Liver (tissue), 9 donors: ENCODE data around the gene CYTL1. TPM values are rescaled to one million over a fixed set of nuclear protein-coding genes. Genes with fewer than 3 reads are reported as not detected.

Source experiments
- DNase-seq: peaks from one replicate; pipeline ENCODE4 v3.0.0-alpha.2; 2017; ENCODE audit warnings: low spot score
- H3K27ac ChIP-seq, 2 donors: one replicate each; pipeline ENCODE4 v1.7.0; 2013; ENCODE audit warnings: inconsistent platforms in 2 of 2, low read length in 2 of 2, control low read depth in 1 of 2, low read depth in 1 of 2, mild to moderate bottlenecking in 1 of 2
- H3K27me3 ChIP-seq, 4 donors: one replicate each; pipeline versions ENCODE4 v1.6.1 to v1.7.0; 2013; ENCODE audit warnings: low read length in 3 of 4, inconsistent platforms in 1 of 4, mild to moderate bottlenecking in 1 of 4, moderate library complexity in 1 of 4; ENCODE audit not compliant: control insufficient read depth in 4 of 4, insufficient read depth in 4 of 4
- H3K36me3 ChIP-seq, 4 donors: one replicate each; pipeline versions ENCODE4 v1.6.1 to v1.7.0; 2013; ENCODE audit warnings: low read length in 3 of 4, mild to moderate bottlenecking in 3 of 4, low read depth in 1 of 4, moderate library complexity in 1 of 4; ENCODE audit not compliant: control insufficient read depth in 4 of 4, insufficient read depth in 3 of 4
- H3K4me1 ChIP-seq, 4 donors: one replicate each; pipeline versions ENCODE4 v1.6.1 to v1.7.0; 2013; ENCODE audit warnings: low read length in 3 of 4, mild to moderate bottlenecking in 3 of 4, moderate library complexity in 1 of 4; ENCODE audit not compliant: control insufficient read depth in 4 of 4, insufficient read depth in 4 of 4
- H3K4me3 ChIP-seq, 3 donors: one replicate each; pipeline versions ENCODE4 v1.6.1 to v1.7.0; 2013; ENCODE audit warnings: low read length in 3 of 3, control low read depth in 1 of 3, low read depth in 1 of 3, mild to moderate bottlenecking in 1 of 3
- H3K9ac ChIP-seq, 2 donors: one replicate each; pipeline ENCODE4 v1.7.0; 2013; ENCODE audit warnings: low read length in 2 of 2, mild to moderate bottlenecking in 2 of 2, moderate library complexity in 2 of 2, control low read depth in 1 of 2, low read depth in 1 of 2
- H3K9me3 ChIP-seq, 4 donors: one replicate each; pipeline versions ENCODE4 v1.6.1 to v1.7.0; 2013; ENCODE audit warnings: low read length in 3 of 4; ENCODE audit not compliant: control insufficient read depth in 4 of 4
- ATF3 ChIP-seq: IDR thresholded peaks from 2 replicates; pipeline ENCODE4 v1.6.1; 2016; ENCODE audit warnings: antibody characterized with exemption
- FOXA1 ChIP-seq: IDR thresholded peaks from 2 replicates; pipeline ENCODE4 v1.6.1; 2016; ENCODE audit warnings: antibody characterized with exemption
- FOXA2 ChIP-seq: IDR thresholded peaks from 2 replicates; pipeline ENCODE4 v1.6.1; 2016; ENCODE audit warnings: antibody characterized with exemption
- GABPA ChIP-seq, 2 donors: IDR thresholded peaks in 1 of 2; conservative IDR thresholded peaks in 1 of 2; 2 replicates each; pipeline ENCODE4 v1.6.1; 2016; ENCODE audit warnings: antibody characterized with exemption in 2 of 2, mild to moderate bottlenecking in 1 of 2, moderate library complexity in 1 of 2
- HNF4A ChIP-seq, 2 donors: conservative IDR thresholded peaks; 2 replicates each; pipeline ENCODE4 v1.6.1; 2016; ENCODE audit warnings: antibody characterized with exemption in 2 of 2, mild to moderate bottlenecking in 2 of 2
- HNF4G ChIP-seq: IDR thresholded peaks from 2 replicates; pipeline ENCODE4 v1.6.1; 2016; ENCODE audit warnings: antibody characterized with exemption
- JUND ChIP-seq, 2 donors: IDR thresholded peaks; 2 replicates each; pipeline ENCODE4 v1.6.1; 2016; ENCODE audit warnings: antibody characterized with exemption in 2 of 2
- MAX ChIP-seq: IDR thresholded peaks from 2 replicates; pipeline ENCODE4 v1.6.1; 2016; ENCODE audit warnings: antibody characterized with exemption
- NR2F2 ChIP-seq: IDR thresholded peaks from 2 replicates; pipeline ENCODE4 v1.6.1; 2016; ENCODE audit warnings: antibody characterized with exemption
- RAD21 ChIP-seq, 2 donors: IDR thresholded peaks; 2 replicates each; pipeline ENCODE4 v1.6.1; 2016; ENCODE audit warnings: antibody characterized with exemption in 2 of 2, mild to moderate bottlenecking in 2 of 2
- REST ChIP-seq: IDR thresholded peaks from 2 replicates; pipeline ENCODE4 v1.6.1; 2016; ENCODE audit warnings: antibody characterized with exemption, mild to moderate bottlenecking
- SP1 ChIP-seq: IDR thresholded peaks from 2 replicates; pipeline ENCODE4 v1.6.1; 2018; ENCODE audit warnings: antibody characterized with exemption, mild to moderate bottlenecking
- TAF1 ChIP-seq: conservative IDR thresholded peaks from 2 replicates; pipeline ENCODE4 v1.6.1; 2016; ENCODE audit warnings: antibody characterized with exemption, mild to moderate bottlenecking
- YY1 ChIP-seq: IDR thresholded peaks from 2 replicates; pipeline ENCODE4 v1.6.1; 2016; ENCODE audit warnings: antibody characterized with exemption, mild to moderate bottlenecking
- ZBTB33 ChIP-seq: IDR thresholded peaks from 2 replicates; pipeline ENCODE4 v1.6.1; 2016; ENCODE audit warnings: antibody characterized with exemption
- WGBS: extraction: QIAGEN DNeasy Blood & Tissue Kit; methylation state at CpG from one replicate; pipeline ENCODE4 v1.1.7; 2013; 5-methylcytosine and 5-hydroxymethylcytosine counted together
- polyA plus RNA-seq, 2 donors: library from polyadenylated mRNA; stranded (reverse) in 1 of 2; unstranded in 1 of 2; fragments of 200-250 nt in 1 of 2; fragments of >200 nt in 1 of 2; fragmentation: Nextera tagmentation in 1 of 2; extraction: Ambion mirVana in 1 of 2; gene quantifications; one replicate each; pipeline versions ENCODE4 v1.2.1 to v1.2.3, GENCODE V29; 2013 to 2015
- total RNA-seq, 2 donors: library from RNA; depleted of rRNA; stranded (reverse); fragments of >200 nt; gene quantifications; one replicate each; pipeline ENCODE4 v1.2.3, GENCODE V29; 2014
- donor health status: healthy.
- donor health status: healthy.
- donor health status: healthy.
- donor health status: healthy.
- donor health status: healthy.

Gene CYTL1
- total and polyA plus RNA-seq, 4 donors, result 0.13 to 4.6 TPM; not detected in 2

- H3K27ac ChIP-seq, result no peak overlapping the region
- H3K9ac ChIP-seq, result no peak overlapping the region
- no peaks in the 10 kb centered on the region for H3K9me3 ChIP-seq
- no peaks in the 10 kb centered on the region for H3K36me3 ChIP-seq
- no peak overlapping the region for H3K4me3 ChIP-seq
- DNase-seq, result no peak
- WGBS, result 82% methylated on average over 7 of the region's 7 CpGs
- peaks cover 0 to 7% (median 3%) of the 10 kb centered on the region in 4 donors for H3K27me3 ChIP-seq
- H3K4me1 ChIP-seq, result no peaks in the 10 kb centered on the region
- TF ChIP-seq MAX (no peak), RAD21 (IDR thresholded peaks at IDR 0.05) (no peak), HNF4A (conservative IDR thresholded peaks at IDR 0.05) (no peak), ATF3 (no peak), FOXA2 (no peak), TAF1 (no peak), FOXA1 (no peak)
Measured at GRCh38 chr4:5041699-5042098, 22.4 kb upstream of the CYTL1 start.

GRCh38 chr4:5040856-5041620 lies 21.8 kb upstream of the CYTL1 start:
- Histone ChIP-seq H3K27ac (no peak overlapping the region), H3K27me3 (peaks cover 0 to 7% (median 3%) of the 10 kb centered on the region in 4 donors), H3K36me3 (no peaks in the 10 kb centered on the region), H3K4me1 (no peaks in the 10 kb centered on the region), H3K9ac (no peak overlapping the region), H3K4me3 (no peak overlapping the region), H3K9me3 (no peaks in the 10 kb centered on the region)
- WGBS, result 75% methylated on average over 9 of the region's 9 CpGs
- DNase-seq, result no peak
- TF ChIP-seq ATF3 (no peak), SP1 (no peak), MAX (no peak), TAF1 (no peak), FOXA2 (no peak), HNF4G (no peak), REST (no peak), GABPA (IDR thresholded peaks at IDR 0.05 in 1 of 2, conservative IDR thresholded peaks at IDR 0.05 in 1 of 2) (no peak)

GRCh38 chr4:5039800-5040199 lies 20.5 kb upstream of the CYTL1 start:
- Histone ChIP-seq H3K9me3 (no peaks in the 10 kb centered on the region), H3K27me3 (peaks cover 0 to 7% (median 3%) of the 10 kb centered on the region in 4 donors), H3K4me3 (no peak overlapping the region), H3K27ac (no peak overlapping the region), H3K4me1 (no peaks in the 10 kb centered on the region), H3K36me3 (no peaks in the 10 kb centered on the region), H3K9ac (no peak overlapping the region)
- TF ChIP-seq TAF1 (no peak), FOXA2 (no peak), HNF4A (conservative IDR thresholded peaks at IDR 0.05) (no peak), HNF4G (no peak), ATF3 (no peak), ZBTB33 (no peak), MAX (no peak), JUND (IDR thresholded peaks at IDR 0.05) (no peak), YY1 (no peak), NR2F2 (no peak)
- DNase-seq, result no peak
- 84% methylated on average over 7 of the region's 7 CpGs for WGBS
